Anterior cingulate cortex (tissue), 58 donors: ENCODE data around the gene PPARG.
"Not testable (repeated sequence)": the region's sequence is repeated elsewhere in the genome, so short reads cannot be mapped to it uniquely, and the experiment has no call there.

Experiments
- DNase-seq, 58 donors: peaks; one replicate each; lab custom pipeline; 2025; lab: John Stamatoyannopoulos, UW

PPARG gene

DNA sequence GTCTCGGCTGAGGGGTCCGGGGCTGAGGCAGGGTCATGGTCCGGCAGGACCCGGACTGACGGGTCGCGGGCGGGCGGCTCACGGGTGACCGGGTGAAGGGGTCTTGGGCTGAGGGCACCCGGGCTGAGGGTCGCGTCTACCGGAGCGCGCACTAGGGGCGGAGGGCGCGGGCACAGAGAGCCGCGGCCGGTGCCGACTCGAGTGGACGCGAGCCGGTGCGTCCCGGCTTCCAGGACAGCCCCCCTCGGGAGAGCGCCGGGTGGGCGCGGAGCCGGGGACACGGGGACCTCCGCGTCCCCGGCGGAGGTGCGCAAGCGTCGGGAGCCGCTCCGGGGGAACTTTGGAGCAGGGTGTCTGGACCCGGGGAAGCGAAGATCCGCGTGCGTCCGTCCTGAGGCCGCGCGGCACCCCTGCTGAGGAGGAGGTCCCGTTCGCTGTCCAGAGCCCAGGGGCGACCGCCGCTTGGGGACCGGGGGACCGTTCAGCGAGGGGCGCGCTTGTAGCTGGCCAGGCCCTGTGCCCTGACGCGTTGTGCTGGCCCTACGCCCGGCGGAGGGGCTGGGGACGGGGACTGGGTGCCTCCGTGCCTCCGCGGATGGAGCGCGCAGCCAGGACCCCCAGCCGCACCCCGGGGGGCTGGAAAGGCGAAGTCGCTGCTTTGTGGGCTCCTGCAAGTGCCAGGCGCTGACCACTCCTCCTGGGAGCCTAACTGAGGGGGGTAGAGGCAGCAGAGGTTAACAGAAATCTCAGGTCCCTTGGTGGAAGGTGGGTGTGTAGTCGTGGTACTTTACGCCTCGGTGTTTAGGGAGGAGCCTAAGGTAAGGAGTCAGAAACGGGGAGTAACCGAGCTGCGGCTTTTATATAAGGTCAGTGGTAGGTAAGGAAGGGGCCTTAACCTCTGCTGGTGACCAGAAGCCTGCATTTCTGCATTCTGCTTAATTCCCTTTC is at the start of gene PPARG:
Gene PPARG (plus strand): TSS at position 889 of the 948 bp plus-strand sequence. CDS start 90,642 bp downstream, outside the sequence.
- peak in 3 of 58 donors; percentile 11 to 16 (median 16) for DNase-seq

GRCh38 chr3:12239301-12239700 is 49.6 kb upstream of the PPARG start:
- no peak for DNase-seq

DNA sequence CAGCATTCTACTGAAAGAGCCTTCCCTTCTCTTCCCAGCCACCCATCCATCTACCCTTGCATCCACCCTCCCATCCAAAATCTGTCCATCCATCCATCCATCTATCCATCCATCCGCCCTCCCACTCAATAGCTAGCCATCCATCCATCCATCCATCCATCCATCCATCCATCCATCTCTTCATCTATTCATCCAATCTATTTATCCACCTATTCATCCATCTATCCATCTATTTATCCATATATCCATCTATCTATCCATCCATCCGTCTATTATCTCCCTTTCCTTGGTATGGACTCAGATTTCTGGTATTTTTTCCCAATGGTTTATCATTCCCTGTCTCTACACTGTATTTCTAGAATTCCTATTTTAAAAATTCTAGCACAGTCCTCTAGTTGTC is 46.1 kb upstream of the PPARG start:
- no peak for DNase-seq

- no peak for DNase-seq
Observed at GRCh38 chr3:12246497-12247163, 42.2 kb upstream of the PPARG start.

DNA sequence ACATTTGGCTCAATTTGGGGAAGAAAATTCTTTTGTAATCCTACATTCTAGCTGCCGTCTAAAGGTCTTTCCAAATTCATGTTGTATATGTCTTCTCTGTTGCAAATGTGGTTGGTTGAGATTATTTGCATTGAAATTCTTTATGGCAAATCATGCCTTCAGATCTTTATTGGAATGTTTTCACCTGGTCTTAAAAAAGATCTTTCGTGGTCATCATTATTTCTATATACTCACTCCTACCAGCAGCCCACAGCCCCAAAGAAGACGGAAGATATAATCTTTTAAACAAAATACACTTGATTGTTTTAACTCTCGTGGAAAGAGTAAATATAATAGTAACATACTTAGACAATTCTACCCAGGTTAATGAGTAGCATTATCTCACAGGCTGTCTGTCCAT is 41.5 kb upstream of the PPARG start:
- no peak for DNase-seq

DNA sequence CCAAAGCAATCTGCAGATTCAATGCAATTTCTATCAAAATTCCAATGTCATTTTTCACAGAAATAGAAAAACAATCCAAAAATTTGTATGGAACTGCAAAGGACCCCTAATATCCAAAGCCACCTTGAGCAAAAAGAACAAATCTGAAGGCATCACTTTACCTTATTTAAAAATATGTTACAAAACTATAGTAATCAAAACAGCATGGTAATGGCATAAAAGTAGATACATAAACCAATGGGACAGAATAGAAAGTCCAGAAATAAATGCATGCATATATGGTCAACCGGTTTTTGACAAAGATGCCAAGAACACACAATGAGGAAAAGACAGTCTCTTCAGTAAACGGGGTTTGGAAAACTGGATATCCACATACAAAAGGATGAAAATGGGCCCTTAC is 39.4 kb upstream of the PPARG start:
- no peak for DNase-seq

DNA sequence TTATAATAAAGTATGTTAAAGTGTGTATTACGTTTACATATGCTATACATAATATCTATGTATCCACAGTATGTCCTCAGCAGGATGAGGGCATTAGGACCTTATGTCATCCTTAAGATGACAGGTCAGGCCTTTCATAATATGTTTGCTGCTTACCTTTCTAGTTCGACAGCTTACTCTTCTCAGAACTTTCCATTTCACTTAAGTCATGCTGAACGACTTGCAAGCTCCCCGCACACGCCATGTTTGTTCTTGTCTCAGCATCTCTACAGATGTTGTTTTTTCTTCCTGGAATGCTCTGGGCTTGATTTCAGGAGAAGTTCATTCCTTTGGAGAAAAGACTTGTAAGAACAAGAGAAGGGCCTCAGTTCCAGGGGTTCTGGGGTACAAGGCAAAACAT is 36.0 kb upstream of the PPARG start:
- no peak for DNase-seq

DNA sequence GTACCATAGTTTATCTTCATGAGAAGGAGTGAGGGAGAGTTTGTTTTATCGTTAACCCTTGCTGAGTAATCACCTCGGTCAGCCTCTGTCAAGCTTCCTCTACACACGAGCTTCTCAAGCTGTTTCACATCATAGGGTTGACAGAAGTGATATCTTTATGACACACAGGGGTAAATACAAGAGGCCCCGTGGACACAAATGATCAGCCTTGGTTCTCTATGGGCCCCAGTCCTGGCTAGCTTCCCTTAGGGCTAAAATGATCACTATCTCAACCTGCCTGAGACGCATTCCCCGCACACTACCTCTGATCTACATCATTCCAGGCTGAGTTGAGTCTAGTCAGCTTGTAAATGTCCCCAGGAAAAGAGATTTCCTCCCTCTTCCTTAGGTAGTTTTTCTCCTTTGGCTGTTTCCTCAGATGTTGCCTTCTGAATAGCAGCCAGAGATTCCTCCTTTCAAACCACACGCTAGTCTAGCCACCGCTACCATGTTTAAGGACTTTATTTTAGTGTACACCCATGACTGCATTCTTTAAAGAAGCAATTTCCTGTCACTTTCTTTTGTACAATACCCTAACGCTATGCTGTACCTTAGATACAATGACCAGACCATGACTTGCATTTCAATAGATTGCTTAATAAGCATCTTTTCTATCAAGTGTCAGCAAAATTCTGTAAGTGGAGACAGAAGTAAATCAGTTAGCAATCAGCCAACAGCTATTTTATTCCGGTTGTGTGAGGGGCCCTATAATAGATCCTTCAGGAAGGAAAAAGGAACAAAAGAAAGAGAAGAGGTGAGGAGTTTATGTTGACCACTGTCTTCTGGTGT is 35.1 kb upstream of the PPARG start:
- DNase-seq: no peak

DNA sequence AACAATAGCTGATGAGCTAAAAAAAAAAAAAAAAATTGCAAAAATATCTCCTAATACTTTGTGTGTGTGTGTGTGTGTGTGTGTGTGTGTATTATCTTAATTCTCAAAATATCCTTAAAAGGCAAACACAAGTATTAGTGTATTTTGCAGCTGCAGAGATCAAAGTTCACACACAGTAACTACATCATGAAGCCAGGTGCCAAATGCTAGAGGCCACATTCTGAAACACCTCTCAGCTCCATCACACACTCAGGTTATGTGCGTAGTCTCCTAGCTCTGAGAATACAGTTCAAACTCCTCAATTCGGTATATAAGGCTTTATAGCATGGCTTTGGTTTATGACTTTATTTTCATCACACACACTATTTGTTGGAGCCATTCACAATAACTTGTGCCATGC is 33.5 kb upstream of the PPARG start:
- DNase-seq: no peak

GRCh38 chr3:12258911-12259310 is 30.0 kb upstream of the PPARG start:
- no peak for DNase-seq

DNA sequence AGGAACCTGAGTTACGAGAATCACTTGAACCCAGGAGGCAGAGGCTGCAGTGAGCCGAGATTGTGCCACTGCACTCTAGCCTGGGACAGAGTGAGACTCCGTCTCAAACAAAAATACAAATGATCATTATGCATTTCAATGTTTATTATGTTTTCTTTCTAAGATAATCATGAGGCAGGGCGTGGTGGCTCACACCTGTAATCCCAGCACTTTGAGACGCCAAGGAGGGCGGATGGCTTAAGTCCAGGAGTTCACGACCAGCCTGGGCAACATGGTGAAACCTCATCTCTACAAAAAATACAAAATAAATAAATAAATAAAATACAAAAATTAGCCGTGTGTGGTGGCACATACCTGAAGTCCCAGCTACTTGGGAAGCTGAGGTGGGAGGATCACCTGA is 26.7 kb upstream of the PPARG start:
- not testable (repeated sequence) for DNase-seq

- DNase-seq: peak in 1 of 58 donors; percentile 10
Observed at GRCh38 chr3:12265508-12265907, 23.4 kb upstream of the PPARG start.

GRCh38 chr3:12266038-12266437 is 22.8 kb upstream of the PPARG start:
- no peak for DNase-seq

- no peak for DNase-seq
Observed at GRCh38 chr3:12267376-12268030, 21.4 kb upstream of the PPARG start.

- DNase-seq: no peak
Observed at GRCh38 chr3:12268049-12268735, 20.7 kb upstream of the PPARG start.

DNA sequence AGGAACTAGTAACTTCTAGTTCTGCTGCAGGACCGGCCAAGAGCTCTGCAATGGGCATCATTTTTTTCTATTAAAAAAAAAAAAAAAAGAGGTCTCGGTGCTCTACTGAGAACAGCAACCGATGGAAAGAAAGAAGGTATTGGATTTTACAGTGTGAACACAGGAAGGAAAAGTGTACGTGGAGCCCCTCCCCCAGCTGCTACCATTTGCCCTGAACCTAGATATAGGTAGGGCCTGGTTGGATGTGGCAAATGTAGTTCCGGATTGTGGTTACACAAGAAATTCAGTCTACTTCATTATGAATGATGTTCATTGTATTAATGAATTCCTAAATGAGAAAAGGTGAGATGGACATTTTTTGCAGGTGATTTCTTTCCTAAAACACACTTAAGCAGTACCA is 17.9 kb upstream of the PPARG start:
- no peak for DNase-seq

GRCh38 chr3:12273045-12273695 is 15.7 kb upstream of the PPARG start:
- DNase-seq: no peak

DNA sequence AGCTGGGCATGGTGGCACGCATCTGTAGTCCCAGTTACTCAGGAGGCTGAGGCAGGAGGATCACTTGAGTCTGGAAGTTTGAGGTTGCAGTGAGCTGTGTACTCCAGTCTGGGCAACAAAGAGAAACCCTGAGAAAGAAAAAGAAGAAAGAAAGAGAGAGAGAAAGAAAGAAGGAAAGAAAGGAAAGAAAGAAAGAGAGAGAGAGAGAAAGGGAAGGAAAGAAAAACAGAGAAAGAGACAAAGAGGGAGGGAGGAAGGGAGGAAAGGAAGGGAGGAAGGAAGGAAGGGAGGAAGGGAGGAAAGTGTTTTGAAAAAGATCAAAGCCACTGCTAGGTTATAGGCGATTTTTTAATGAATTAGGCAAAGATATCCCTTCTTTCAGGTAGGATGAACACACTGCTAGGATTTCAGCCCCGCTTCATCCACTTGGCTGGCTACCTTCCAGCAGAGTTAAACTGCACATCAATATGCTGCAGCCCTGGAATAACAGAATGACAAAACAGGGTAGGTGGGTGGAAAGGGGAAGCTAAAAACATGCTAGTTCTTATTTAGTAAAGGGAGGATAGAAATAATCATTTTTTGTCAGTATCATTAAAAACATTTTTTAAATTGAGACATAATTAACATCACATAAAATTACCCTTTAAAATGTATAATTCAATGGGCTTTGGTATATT is 12.8 kb upstream of the PPARG start:
- no peak for DNase-seq

DNA sequence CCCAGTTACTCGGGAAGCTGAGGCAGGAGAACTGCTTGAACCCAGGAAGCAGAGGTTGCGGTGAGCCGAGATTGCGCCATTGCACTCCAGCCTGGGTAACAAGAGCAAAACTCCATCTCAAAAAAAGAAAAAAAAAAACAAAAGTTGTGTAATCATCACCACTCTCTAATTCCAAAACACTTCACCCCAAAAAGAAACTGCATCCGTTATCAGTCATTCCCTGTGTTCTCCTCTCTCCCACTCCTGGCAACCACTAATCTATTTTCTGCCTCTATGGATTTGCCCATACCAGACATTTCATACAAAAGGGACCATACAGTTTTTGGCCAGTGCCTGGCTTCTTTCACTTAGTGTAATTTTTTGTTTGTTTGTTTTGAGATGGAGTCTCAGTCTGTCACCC is 12.0 kb upstream of the PPARG start:
- not testable (repeated sequence) for DNase-seq
